ENCODE data around the gene IFT88.

IFT88 gene, protein sequence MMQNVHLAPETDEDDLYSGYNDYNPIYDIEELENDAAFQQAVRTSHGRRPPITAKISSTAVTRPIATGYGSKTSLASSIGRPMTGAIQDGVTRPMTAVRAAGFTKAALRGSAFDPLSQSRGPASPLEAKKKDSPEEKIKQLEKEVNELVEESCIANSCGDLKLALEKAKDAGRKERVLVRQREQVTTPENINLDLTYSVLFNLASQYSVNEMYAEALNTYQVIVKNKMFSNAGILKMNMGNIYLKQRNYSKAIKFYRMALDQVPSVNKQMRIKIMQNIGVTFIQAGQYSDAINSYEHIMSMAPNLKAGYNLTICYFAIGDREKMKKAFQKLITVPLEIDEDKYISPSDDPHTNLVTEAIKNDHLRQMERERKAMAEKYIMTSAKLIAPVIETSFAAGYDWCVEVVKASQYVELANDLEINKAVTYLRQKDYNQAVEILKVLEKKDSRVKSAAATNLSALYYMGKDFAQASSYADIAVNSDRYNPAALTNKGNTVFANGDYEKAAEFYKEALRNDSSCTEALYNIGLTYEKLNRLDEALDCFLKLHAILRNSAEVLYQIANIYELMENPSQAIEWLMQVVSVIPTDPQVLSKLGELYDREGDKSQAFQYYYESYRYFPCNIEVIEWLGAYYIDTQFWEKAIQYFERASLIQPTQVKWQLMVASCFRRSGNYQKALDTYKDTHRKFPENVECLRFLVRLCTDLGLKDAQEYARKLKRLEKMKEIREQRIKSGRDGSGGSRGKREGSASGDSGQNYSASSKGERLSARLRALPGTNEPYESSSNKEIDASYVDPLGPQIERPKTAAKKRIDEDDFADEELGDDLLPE

DNA sequence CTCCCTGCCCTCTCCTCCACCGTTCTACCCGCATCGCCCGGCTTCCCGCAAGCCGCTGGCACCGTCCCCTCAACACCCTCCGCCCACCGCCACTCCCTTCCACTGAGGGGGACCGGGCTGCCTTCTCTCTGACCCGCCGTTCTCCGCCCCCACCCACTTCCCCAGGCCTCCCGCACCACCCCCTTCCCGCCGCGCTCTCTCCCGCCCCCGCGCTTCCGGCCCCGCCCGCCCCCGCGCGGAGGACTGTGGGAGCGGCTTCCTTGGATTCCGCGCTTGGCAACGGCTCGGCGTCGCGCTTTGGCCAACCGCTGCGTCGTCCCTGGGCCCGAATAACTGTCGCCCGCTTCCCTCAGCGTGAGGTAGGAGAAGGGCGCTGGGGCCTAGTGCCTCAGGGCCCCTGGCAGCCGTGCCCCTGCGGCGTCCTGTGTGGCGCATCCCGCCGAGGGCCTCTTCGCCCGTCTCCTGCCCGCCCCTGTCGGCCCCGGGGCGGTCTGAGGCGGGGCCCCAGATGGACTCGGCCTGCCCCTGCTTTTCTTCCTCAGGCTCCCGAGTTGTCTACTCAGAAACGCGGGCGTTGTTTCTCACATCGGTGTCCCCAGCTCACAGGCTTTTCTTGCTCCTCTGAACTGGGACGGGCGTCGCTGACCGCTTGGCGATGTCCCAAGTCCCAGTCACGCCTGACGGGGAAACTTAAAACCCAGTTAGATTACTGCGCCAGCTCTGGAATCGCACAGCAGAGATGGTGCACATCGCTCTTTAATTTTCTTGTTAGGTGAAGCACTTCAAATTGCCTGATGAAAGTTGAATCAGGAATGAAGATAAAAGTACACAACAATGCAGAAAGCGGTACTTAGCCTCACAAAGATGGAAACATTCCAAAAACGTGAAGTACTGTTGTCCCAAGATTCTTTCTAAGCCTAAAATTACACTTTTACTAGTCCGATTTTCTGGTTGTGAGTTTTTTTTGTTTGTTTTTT lies at the start of gene IFT88:
IFT88 (plus strand) TSS at position 260 of the 977 bp plus-strand sequence. CDS start 7,229 bp downstream, outside the sequence.
- DNase-seq: peak; percentile 77

- no peak for DNase-seq
These were observed 48.3 kb upstream of the IFT88 start for GRCh38 chr13:20518660-20519100.

- DNase-seq: no peak
These were observed 47.1 kb upstream of the IFT88 start for GRCh38 chr13:20519875-20520274.

DNA sequence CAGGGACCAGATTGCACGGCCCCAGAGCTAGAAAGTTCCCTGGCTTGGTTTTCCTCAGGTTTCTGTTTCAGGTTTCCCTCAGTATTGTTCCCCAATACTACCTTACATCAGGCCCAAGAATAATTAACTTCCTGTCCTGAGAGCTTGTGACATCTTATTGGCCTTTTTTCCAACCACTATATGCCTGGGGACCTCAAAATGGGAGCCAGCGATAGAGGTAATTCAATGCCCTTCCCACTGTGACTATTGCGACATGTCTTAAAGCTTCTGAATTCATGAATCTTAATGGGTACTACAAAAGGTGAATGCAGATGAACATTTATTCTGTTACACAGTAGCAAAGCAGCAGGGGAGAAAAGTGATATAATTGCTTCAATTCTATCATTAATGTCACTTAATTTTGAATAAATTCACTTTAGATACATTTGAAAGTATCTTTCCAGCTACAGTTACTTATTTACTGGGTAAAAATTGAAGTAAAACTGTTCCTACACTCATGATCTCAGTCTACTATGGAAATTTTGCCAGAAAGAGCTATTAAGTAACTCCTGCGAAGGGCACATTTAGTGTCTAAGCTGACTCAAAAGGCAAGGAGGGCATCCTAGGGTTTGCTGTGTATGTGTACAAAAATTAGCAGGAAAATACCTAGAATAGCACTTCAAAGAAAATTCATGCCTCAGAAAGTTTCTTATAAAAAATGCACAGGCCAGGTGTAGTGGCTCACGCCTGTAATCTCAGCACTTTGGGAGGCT lies 45.4 kb upstream of the IFT88 start:
- DNase-seq: no peak

GRCh38 chr13:20525144-20525600 lies 41.8 kb upstream of the IFT88 start:
- DNase-seq: peak; percentile 8

GRCh38 chr13:20525601-20526544 lies 41.1 kb upstream of the IFT88 start, which contains the start of gene CRYL1:
TSS of gene CRYL1 (minus strand) at chr13:20525857. CDS start at chr13:20525794, 63 bp downstream.
- DNase-seq: peak; percentile 65

DNA sequence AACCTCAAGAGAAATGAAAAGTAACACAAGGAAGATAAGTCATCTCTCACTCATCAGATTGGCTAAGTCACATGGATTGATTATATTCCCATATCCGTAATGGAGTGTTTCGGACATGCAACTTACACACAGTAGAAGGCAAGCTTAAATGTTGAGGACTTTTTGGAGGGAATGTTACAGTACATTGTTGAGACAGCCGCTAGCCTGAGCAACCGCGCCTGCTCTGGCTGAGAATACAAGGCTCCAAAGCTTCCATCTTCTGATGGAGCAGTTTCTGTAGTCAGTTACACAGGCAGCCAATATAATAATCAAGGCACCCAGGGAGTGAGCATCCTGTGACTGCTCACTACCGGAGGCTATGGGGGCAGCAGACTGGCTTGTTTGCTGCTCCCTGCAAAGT lies 40.3 kb upstream of the IFT88 start:
- no peak for DNase-seq

GRCh38 chr13:20528452-20528851 lies 38.5 kb upstream of the IFT88 start:
- DNase-seq: no peak

- DNase-seq: no peak
These were observed 32.8 kb upstream of the IFT88 start for GRCh38 chr13:20534038-20534608.

DNA sequence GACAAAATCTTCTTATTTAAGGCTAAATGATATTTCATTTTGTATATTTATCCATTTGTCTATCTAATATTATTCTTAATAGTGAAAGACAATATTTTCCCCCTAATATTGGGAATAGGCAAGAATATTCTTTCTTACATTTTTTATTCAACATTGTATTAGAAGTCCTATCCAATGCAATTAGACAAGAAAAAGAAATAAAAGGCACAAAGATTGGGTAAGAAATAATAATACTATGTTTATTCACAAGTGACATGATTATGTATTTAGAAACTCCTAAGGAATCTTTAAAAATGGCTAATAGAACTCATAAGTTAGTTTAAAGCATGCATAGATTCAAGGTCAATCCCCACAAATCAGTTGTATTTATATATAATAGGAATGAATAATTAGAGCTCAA lies 30.0 kb upstream of the IFT88 start:
- DNase-seq: no peak

GRCh38 chr13:20544201-20544923 lies 22.6 kb upstream of the IFT88 start:
- no peak for DNase-seq

- DNase-seq: peak; percentile 18
These were observed 20.4 kb upstream of the IFT88 start for GRCh38 chr13:20546556-20546955.

DNA sequence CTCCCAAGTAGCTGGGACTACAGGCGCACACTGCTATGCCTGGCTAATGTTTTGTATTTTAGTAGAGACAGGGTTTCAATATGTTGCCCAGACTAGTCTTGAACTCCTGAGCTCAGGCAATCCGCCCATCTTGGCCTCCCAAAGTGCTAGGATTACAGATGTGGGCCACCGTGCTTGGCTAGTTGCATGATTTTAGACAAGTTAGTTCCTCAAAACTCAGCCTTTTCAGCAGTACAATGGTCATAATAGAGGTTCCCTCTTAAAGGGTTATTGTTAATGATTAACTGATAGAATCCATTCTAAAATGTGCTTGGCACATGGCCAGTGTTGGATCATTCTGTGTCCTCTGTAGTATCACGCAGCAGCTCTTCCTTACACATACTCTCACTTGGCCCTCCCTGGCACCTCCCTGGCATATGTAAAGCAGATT lies 19.5 kb upstream of the IFT88 start:
- no peak for DNase-seq

DNA sequence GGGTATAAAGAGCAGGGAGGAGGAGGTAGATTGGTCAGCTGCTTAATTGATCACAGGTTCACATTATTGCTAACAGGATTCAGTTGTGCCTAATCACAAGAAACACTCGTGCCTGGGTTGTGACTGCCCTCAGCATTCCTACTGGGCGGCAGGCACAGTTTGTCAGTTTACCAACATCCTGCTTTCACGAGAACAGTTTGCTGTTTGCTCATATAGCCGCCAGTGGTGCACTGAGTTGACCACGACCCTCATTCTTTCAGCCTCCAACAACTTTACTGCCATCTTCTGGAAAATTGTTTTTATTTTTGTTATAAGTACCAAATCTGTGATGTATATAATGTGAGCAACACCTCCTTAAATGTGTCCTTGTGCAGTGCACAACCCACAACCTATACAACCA lies 16.2 kb upstream of the IFT88 start:
- DNase-seq: no peak

DNA sequence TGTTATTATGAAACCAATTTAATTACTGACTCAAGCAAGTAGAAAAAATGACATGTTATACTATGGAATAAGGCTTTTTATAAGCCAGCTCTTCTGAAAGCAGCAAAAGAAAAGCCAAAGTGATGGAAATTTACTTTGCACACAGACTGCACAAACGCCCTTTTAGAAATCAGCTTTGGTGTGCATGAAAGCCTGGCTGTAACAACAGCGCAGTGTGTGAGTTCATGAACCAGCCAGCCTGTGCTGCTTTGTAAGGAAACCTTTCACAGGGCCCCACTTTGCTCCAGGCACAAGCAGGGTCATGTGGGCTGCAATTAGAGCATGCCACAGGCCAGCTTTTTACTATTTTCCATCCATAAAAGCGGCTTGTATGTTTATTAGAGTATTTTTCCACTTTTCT lies 13.6 kb upstream of the IFT88 start:
- no peak for DNase-seq

DNA sequence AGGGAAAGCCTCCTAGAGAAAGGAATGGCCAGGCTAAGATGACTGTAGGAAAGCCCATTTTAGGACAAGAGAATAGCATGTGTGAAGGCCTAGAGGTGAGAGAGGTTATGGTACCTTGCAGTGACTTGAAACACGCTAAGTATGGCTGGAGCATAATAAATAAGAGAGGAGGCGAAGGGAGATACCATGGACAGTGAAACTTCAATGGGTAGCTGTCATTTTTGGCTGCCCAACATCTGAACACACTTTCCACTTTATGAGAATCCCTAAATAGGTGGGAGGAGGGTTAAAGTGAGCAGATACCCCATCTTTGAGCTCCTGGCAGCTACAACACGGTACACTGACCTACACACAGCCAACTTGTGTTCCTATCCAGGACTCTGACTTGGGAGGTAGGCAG lies 8.0 kb upstream of the IFT88 start:
- DNase-seq: no peak

DNA sequence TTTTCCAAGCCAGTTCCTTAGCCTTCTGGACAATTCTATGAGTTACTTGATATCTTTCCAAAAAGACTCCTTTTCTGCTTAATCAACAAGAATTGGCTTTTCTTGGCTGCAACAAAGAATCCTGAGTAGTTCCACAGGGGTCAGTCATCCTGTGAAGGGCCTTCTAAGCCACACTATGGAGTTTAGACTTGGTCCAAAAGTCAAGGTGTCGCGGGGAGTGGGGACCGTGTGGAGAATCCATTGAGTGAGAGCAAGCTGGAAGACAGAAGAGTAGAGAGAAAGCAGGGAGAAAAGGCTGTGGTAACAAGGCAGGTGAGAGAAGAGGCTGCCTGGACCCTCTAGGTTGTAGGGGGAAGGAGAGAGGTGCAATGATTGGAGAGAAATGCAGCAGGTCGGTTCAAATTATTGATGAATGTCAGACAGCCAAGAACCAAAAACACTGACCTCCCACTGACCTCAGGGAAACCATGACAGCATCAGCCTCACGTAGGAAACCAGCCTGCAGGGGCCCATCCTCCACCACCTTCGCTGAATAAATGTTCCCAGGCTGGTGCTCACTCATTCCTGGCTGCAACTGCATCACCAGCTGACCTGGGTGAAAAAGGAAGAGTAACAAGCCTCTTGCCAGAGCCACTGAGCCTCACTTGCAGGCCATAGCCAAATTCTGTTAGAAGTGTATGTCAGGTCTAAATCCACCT lies 7.1 kb upstream of the IFT88 start:
- no peak for DNase-seq

GRCh38 chr13:20561741-20562140 lies 5.2 kb upstream of the IFT88 start:
- DNase-seq: no peak
